HL-60 (cell line): ENCODE data around the gene PPP5C.

Source experiments
- CTCF ChIP-seq: IDR thresholded peaks from one replicate; pipeline ENCODE4 v1.5.1; 2011; ENCODE audit warnings: low read length, control low read depth, inconsistent platforms; ENCODE audit not compliant: insufficient read depth
- POLR2AphosphoS5 ChIP-seq: IDR thresholded peaks from 2 replicates; pipeline ENCODE4 v1.6.1; 2012; ENCODE audit warnings: low read depth
- REST ChIP-seq: IDR thresholded peaks from 2 replicates; pipeline ENCODE4 v1.6.1; 2012; ENCODE audit warnings: low read depth; ENCODE audit not compliant: insufficient replicate concordance
- SPI1 ChIP-seq: IDR thresholded peaks from 2 replicates; pipeline ENCODE4 v1.6.1; 2012; ENCODE audit warnings: low read depth, mild to moderate bottlenecking, borderline replicate concordance

GRCh38 chr19:46374536-46375475 is 27.9 kb downstream of the PPP5C start:
- no peak for TF ChIP-seq CTCF
- no peak for TF ChIP-seq POLR2AphosphoS5
- no peak for TF ChIP-seq REST
- TF ChIP-seq SPI1: no peak
